ENCODE measurements around the gene MCOLN3.
"Not testable (repeated sequence)": the region's sequence is repeated elsewhere in the genome, so short reads cannot be mapped to it uniquely, and the experiment has no call there.

MCOLN3 gene

DNA sequence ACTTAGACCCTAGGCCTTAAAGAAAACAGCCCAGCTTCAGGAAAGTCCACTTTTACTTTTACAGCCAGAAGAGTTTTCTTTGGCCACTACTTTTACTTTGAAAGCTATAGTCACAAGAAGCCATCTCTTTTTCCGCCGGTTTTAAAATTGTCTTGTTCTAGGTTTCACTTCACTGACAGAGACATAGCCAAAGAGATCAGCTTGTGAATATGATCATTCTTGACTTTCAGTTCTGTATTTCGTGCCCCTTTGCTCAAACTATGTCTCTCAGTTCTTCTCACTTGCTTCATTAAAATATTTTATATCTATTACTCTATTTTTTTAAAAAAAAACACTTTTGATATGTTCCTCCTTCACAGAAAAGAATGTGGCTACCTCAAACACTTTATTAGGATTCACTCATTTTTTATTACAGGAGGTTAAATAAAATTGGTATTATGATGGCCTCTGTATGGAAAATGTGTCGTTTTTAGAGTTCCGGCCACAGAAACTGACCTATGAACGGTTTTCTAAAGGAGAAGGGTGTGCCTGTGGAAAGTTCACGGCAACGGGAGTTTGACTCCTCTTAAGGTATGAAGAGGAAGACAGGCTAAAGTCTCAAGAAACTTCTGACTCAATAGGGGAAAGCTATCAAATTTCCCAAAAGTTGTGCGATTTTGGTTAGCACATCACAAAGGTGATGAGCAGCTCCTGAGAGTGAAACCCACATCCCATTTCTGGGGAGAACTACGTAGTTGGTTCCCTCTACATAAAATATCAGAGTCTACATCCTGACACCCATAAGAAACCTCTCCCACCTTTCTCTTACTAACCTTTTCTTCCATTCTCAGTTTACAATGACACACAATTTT is 52.6 kb downstream of the MCOLN3 start:
- no peak for DNase-seq (ENCODE audit: insufficient read length, low spot score)

GRCh38 chr1:84991097-84991920 is 57.0 kb downstream of the MCOLN3 start:
- FAIRE-seq, result no peak
- no peak for DNase-seq (ENCODE audit: insufficient read length, low spot score)

More for the DNA sequence above, 52.6 kb downstream of the MCOLN3 start:
- FAIRE-seq, result no peak

GRCh38 chr1:84988588-84988987 is 59.7 kb downstream of the MCOLN3 start:
- DNase-seq (ENCODE audit: insufficient read length, low spot score), result no peak
- FAIRE-seq, result no peak

- FAIRE-seq; DNase-seq (ENCODE audit: insufficient read length, low spot score): not testable (repeated sequence)
These were observed 61.7 kb downstream of the MCOLN3 start for GRCh38 chr1:84986561-84986960.

DNA sequence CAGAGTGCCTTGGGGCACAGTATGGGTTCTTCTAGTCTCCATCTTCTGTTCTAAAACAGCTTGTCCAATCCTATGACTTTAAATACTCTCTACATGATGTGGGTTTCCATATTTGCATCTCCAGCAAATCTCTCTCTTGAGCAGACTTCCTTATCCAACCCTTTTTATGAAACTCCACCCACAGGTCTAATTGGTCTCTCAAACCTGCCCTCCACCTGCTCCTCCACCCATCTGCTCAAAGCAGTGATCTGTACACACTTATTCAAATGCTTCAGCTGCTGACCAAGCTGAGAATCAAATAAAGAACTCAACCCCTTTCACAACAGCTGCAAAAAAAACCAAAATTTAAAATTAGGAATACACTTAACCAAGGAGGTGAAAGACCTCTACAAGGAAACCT is 62.9 kb downstream of the MCOLN3 start:
- DNase-seq (ENCODE audit: insufficient read length, low spot score) (no peak), FAIRE-seq (no peak)

DNA sequence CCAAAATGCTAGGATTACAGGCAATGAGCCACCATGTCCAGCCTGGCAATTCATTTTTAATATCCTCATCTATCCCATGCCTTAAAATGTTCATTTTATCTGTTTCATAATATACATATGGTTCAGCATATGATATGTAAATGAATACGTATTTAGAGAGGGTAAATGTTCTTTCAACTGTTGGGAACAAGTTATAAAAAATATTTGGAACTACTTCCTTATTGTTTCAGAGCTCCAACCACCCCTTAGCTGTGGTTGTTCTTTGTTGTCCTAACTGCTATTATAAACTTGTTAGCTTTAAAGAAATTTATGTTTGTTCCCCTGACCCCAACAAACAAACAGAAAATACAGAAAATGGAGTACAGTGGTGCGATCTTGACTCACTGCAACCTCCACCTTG is 65.9 kb downstream of the MCOLN3 start:
- FAIRE-seq (no peak), DNase-seq (ENCODE audit: insufficient read length, low spot score) (no peak)

- DNase-seq (ENCODE audit: insufficient read length, low spot score), result no peak
- FAIRE-seq, result no peak
These were observed 73.3 kb downstream of the MCOLN3 start for GRCh38 chr1:84975035-84975434.

DNA sequence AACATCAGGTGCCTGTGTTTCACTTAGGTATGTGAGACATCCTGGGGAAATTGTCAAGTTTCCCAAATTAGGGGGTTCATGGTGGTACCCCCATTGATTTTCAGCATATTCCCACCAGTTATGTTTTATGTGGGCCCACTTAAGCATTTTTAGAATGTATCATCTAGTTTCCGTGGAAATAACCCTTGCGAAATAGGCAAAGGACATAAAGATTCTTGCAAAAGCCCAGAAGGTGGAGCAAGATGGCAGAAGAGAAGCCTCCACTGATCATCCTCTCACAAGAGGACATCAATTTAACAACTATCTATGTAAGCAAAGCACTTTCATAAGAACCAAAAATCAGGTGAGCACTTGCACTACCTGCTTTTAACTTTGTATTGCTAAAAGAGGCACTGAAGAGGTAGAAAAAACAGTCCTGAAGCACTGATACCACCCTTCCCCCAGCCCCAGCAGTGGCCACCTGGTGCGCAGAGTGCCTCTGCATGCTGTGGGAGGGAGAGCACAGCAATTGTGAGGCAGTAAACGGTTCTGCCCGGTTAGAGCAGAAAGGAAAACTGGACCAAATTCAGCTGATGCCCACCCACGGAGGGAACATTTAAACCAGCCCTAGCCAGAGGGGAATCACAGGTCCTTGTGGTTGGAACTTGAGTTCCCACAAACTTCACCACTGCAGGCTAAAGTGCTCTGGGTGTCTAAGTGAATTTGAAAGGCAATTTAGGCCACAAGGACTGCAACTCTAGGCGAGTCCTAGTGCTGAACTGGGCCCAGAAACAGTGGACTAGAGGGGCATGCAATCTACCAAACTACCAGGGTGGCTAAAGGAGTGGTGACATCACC is 74.6 kb downstream of the MCOLN3 start:
- FAIRE-seq, result no peak

GRCh38 chr1:84972377-84972987 is 75.8 kb downstream of the MCOLN3 start:
- no peak for FAIRE-seq
- DNase-seq (ENCODE audit: insufficient read length, low spot score), result no peak

More for the DNA sequence above, 74.6 kb downstream of the MCOLN3 start:
- no peak for DNase-seq (ENCODE audit: insufficient read length, low spot score)

- no peak for FAIRE-seq
These were observed 76.3 kb downstream of the MCOLN3 start for GRCh38 chr1:84971957-84972356.

GRCh38 chr1:84969489-84970250 is 78.6 kb downstream of the MCOLN3 start:
- DNase-seq (ENCODE audit: insufficient read length, low spot score) (no peak), FAIRE-seq (no peak)

More at GRCh38 chr1:84971957-84972356, 76.3 kb downstream of the MCOLN3 start:
- no peak for DNase-seq (ENCODE audit: insufficient read length, low spot score)

DNA sequence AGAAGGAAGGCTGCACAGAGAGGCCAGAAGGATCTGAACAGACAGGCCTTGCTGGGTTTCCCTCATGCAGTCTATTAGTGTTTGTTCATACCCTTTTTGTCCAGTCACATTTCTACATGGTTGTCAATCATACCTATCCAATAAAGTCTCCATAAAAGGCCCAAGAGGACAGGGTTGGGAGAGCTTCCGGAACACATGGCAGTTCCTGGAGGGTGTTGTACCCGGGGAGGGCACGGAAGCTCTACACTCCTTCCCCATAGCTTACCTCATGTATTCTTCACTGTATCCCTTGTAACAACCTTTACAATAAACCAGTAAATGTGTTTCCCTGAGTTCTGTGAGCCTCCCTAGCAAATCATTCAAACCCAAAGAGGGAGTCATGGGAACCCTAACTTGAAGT is 79.4 kb downstream of the MCOLN3 start:
- FAIRE-seq (no peak), DNase-seq (ENCODE audit: insufficient read length, low spot score) (no peak)

GRCh38 chr1:84968101-84968500 is 80.2 kb downstream of the MCOLN3 start:
- no peak for FAIRE-seq

More at GRCh38 chr1:84968101-84968500, 80.2 kb downstream of the MCOLN3 start:
- no peak for DNase-seq (ENCODE audit: insufficient read length, low spot score)
